AG04450 (cell line): ENCODE measurements around the gene HHEX. TPM values are rescaled to one million over a fixed set of nuclear protein-coding genes. Genes with fewer than 3 reads are reported as not detected.
A peak's percentile ranks its signal among the peaks of the same experiment; 100 is the strongest.

Source experiments
- CTCF ChIA-PET: fragments of 300-600, 350-600 bp; formaldehyde crosslinking; extraction: SDS; loops from one replicate; lab custom pipeline; 2022; ENCODE audit warnings: antibody characterized with exemption, inconsistent platforms; lab: Charles Lee
- POLR2A ChIA-PET: fragments of 350-600 bp; formaldehyde crosslinking; extraction: SDS; loops from one replicate; lab custom pipeline; 2021; ENCODE audit warnings: antibody characterized with exemption, inconsistent platforms; lab: Yijun Ruan, JAX
- DNase-seq: peaks from one replicate; pipeline ENCODE4 v3.0.0-alpha.2; 2011; ENCODE audit warnings: low read depth, low spot score
- H3K27ac ChIP-seq: one replicate; pipeline ENCODE4 v1.5.1; 2012; ENCODE audit warnings: low read depth, low read length, control low read depth
- H3K27me3 ChIP-seq: one replicate; pipeline ENCODE4 v1.6.0; 2012; ENCODE audit warnings: low read length; ENCODE audit not compliant: control insufficient read depth, insufficient read depth
- H3K4me3 ChIP-seq: 2 replicates; pipeline ENCODE4 v1.5.1; 2011; ENCODE audit warnings: mild to moderate bottlenecking, low read depth, low read length, control low read depth
- H3K9me3 ChIP-seq: 2 replicates; pipeline ENCODE4 v1.5.1; 2012; ENCODE audit warnings: low read length; ENCODE audit not compliant: control insufficient read depth, insufficient read depth
- polyA plus RNA-seq: library from polyadenylated mRNA; depleted of rRNA; stranded (reverse); fragments of >200 nt; gene quantifications from 2 replicates; pipeline ENCODE4 v1.2.3, GENCODE V29; 2011
- TF ChIP-seq, protein P1 (sequence below): IDR thresholded peaks from 2 replicates; pipeline ENCODE4 v1.5.1; 2011; ENCODE audit warnings: low read depth, low read length, control low read depth, inconsistent platforms

Gene HHEX
- polyA plus RNA-seq, 1 experiment: 14.0 TPM

DNA sequence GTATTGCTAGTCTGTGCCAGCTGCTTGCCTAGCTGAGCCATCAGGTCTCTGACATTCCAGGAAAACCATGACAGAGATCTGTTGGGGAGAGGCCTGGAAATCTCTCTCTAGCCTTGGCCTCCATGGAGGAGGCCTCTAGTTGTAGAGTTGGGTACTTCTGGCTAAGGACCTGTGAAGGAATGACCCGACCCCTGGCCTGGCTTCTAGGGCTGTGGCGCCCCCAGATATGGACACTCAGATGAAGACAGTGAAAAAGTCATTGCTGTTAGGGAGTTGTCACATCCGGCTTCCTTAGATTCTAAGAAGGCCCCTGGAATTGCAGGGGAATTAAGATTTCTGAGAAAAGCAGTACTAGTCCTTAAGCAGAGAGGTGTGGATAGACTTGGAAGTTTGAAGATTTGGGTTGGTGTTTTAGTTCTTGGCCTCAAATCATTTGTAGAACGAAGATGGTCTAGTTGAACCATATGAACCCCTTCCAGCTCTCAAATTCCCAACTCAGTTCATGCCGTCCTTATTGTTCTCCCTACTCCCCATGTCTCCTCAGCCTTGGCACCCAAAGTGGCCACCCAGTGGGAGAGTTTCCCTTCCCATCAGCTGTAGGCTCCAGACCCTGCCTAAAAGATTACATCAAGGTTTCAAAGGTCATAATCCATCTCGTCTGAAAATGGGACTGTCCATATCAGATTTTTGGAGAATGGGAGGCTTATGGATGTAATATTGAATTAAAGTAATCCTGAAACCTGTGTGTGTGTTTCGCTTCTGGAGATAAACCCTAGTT is 7.0 kb downstream of the HHEX start:
- peak overlapping the region; percentile 68 for H3K27ac ChIP-seq
- TF ChIP-seq, protein P1, sequence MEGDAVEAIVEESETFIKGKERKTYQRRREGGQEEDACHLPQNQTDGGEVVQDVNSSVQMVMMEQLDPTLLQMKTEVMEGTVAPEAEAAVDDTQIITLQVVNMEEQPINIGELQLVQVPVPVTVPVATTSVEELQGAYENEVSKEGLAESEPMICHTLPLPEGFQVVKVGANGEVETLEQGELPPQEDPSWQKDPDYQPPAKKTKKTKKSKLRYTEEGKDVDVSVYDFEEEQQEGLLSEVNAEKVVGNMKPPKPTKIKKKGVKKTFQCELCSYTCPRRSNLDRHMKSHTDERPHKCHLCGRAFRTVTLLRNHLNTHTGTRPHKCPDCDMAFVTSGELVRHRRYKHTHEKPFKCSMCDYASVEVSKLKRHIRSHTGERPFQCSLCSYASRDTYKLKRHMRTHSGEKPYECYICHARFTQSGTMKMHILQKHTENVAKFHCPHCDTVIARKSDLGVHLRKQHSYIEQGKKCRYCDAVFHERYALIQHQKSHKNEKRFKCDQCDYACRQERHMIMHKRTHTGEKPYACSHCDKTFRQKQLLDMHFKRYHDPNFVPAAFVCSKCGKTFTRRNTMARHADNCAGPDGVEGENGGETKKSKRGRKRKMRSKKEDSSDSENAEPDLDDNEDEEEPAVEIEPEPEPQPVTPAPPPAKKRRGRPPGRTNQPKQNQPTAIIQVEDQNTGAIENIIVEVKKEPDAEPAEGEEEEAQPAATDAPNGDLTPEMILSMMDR: no peak
- H3K4me3 ChIP-seq: peak overlapping the region; percentile 44
- H3K9me3 ChIP-seq: peaks cover 6% of the 10 kb centered on the region
- H3K27me3 ChIP-seq: no peaks in the 10 kb centered on the region
- ChIA-PET POLR2A (interaction anchor here (0.5 kb wide), 1 partner anchor 175 kb away, joined by 4 read pairs; no protein-coding TSS in a partner anchor), CTCF (interaction anchor here (0.6 kb wide), 1 partner anchor 548 kb away, joined by 3 read pairs; no protein-coding TSS in a partner anchor)
- DNase-seq: no peak

- POLR2A ChIA-PET: interaction anchor here (0.7 to 1.3 kb wide), 2 partner anchors 8 to 264 kb away, joined by 3 to 4 read pairs; partner anchors contain the start of gene HHEX
- no peaks in the 10 kb centered on the region; the same call in 1 of the 2 replicates for H3K9me3 ChIP-seq
- no peak for DNase-seq
- no peak overlapping the region for H3K27ac ChIP-seq
- TF ChIP-seq, protein P1: no peak
- H3K27me3 ChIP-seq: no peaks in the 10 kb centered on the region
- no peak overlapping the region for H3K4me3 ChIP-seq
- CTCF ChIA-PET: interaction anchor here (0.6 kb wide), 1 partner anchor 147 kb away, joined by 3 read pairs; no protein-coding TSS in a partner anchor
Measured at GRCh38 chr10:92697663-92698511, 8.1 kb downstream of the HHEX start.

- CTCF ChIA-PET: interaction anchor here (0.6 to 1.0 kb wide), 4 partner anchors 44 to 192 kb away, joined by 3 to 5 read pairs (median 4); no protein-coding TSS in a partner anchor
- no peaks in the 10 kb centered on the region for H3K27me3 ChIP-seq
- no peaks in the 10 kb centered on the region; the same call in 1 of the 2 replicates for H3K9me3 ChIP-seq
Measured at GRCh38 chr10:92699193-92699517, 9.4 kb downstream of the HHEX start.

DNA sequence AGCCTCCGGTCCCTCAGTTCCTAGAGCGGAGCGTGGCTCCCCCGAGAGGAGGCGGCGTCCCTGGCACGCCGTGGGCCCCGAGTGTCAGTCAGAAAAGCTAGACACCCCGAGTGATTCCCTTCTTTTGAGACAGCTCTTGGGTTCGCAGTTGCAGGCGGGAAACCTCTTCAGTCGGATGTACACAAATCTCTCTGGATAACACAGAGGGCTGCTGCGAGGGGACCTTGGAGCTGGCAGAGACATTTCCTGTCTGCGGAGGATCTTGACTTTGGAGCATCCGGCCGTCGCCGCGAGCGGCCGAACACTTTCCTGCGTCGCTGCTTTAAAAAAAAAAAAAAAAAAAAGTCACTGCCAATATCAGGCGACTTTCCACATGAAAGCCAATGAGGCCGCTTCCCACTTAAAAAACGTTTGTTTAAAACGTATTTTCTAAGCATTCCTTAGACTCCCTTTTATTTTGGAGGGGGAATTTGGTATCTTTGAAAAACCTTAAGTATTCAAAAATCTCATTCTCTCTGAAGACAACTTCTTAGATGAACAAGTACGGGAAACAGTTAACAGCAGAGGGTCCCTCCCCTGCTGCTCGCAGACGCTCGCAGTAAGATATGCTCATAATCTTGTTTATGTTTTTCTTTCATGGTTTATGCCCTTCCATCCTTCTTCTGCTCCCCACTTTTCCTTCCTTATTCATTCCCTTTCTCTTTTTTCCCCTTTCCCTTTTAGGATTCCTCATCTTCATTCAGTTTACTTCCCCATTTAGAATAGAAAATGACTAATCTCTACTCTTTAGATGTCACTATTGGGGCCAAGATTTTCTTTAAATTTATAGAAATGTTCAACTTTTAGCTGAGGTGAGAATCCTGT is 10.0 kb downstream of the HHEX start:
- H3K27me3 ChIP-seq: no peaks in the 10 kb centered on the region
- ChIA-PET POLR2A (no interaction called here), CTCF (interaction anchor here (0.7 to 1.0 kb wide), 2 partner anchors 142 to 181 kb away, joined by 3 to 4 read pairs; no protein-coding TSS in a partner anchor)
- peak overlapping the region; percentile 48 for H3K27ac ChIP-seq
- DNase-seq: no peak
- TF ChIP-seq, protein P1: no peak
- no peaks in the 10 kb centered on the region; the same call in 1 of the 2 replicates for H3K9me3 ChIP-seq
- peak overlapping the region; percentile 46 for H3K4me3 ChIP-seq

More at GRCh38 chr10:92699193-92699517, 9.4 kb downstream of the HHEX start:
- TF ChIP-seq, protein P1: no peak
- H3K27ac ChIP-seq: peak overlapping the region; percentile 48
- POLR2A ChIA-PET: interaction anchor here (1.3 kb wide), 1 partner anchor 10 kb away, joined by 4 read pairs; the partner anchor contains the start of gene HHEX
- peak overlapping the region; percentile 46 for H3K4me3 ChIP-seq
- DNase-seq: no peak
